GM10248 (cell line): ENCODE results near the gene FAM3A.

ENCODE experiments used
- CTCF ChIA-PET: fragments of 300-600 bp; sonication (Branson Sonifier 250); formaldehyde crosslinking; extraction: SDS; loops from one replicate; lab custom pipeline; 2021; ENCODE audit warnings: antibody characterized with exemption; lab: Yijun Ruan, JAX
- POLR2A ChIA-PET: fragments of 350-650 bp; sonication (Branson Sonifier 250); formaldehyde crosslinking; extraction: SDS; loops from one replicate; lab custom pipeline; 2020; ENCODE audit warnings: antibody characterized with exemption; lab: Yijun Ruan, JAX
- DNase-seq: peaks from one replicate; pipeline ENCODE4 v3.0.0; 2012; ENCODE audit errors: extremely low spot score
- TF ChIP-seq, protein P1 (sequence below): IDR thresholded peaks from 2 replicates; pipeline ENCODE4 v1.5.1; 2012; ENCODE audit warnings: mild to moderate bottlenecking, low read depth; ENCODE audit errors: extremely low read depth, missing control alignments, control extremely low read depth

The FAM3A gene

DNA sequence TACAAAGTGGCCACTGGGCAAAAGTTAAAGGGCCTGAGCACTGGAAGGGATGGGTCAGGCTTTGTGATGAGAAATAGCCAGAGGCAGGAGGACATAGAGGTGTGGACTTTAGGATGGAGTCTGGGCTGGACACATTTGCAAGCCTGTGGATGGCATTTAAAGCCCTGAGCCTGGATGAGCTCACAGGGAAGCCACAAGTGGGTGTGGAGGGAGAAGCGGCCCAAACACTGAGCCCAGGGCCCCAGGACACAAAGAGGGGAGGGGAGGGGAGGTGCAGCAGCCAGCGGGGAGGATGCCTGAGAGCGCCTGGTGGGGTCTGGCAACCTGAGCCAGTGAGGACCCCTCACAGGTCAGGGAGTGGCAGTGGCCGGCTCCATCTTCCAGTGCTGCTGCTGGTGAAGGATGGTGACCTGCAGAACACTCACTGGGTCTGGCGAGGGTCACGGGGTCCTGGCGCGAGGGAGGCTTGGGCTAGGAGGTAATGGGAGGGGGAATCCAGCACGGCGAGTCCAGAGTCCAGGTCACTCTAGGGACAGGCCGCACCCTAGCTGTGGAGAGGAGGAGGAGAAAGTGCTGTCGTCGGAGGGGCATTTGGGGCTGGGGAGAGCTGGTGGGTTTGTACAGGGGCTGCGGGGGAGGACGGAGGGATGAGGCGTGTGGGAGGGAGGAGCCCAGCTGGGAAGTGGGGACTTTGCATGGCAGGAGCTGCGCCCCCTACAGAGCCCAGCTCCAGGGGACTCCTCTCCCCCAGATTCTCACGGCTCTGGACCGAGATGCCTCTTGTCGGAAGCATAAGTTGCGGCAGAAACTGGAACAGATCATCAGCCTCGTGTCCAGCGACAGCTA is 44.0 kb downstream of the FAM3A start:
- ChIA-PET CTCF (no interaction called here), POLR2A (no interaction called here)
- no peak for DNase-seq
- TF ChIP-seq, protein P1, sequence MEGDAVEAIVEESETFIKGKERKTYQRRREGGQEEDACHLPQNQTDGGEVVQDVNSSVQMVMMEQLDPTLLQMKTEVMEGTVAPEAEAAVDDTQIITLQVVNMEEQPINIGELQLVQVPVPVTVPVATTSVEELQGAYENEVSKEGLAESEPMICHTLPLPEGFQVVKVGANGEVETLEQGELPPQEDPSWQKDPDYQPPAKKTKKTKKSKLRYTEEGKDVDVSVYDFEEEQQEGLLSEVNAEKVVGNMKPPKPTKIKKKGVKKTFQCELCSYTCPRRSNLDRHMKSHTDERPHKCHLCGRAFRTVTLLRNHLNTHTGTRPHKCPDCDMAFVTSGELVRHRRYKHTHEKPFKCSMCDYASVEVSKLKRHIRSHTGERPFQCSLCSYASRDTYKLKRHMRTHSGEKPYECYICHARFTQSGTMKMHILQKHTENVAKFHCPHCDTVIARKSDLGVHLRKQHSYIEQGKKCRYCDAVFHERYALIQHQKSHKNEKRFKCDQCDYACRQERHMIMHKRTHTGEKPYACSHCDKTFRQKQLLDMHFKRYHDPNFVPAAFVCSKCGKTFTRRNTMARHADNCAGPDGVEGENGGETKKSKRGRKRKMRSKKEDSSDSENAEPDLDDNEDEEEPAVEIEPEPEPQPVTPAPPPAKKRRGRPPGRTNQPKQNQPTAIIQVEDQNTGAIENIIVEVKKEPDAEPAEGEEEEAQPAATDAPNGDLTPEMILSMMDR: no peak

DNA sequence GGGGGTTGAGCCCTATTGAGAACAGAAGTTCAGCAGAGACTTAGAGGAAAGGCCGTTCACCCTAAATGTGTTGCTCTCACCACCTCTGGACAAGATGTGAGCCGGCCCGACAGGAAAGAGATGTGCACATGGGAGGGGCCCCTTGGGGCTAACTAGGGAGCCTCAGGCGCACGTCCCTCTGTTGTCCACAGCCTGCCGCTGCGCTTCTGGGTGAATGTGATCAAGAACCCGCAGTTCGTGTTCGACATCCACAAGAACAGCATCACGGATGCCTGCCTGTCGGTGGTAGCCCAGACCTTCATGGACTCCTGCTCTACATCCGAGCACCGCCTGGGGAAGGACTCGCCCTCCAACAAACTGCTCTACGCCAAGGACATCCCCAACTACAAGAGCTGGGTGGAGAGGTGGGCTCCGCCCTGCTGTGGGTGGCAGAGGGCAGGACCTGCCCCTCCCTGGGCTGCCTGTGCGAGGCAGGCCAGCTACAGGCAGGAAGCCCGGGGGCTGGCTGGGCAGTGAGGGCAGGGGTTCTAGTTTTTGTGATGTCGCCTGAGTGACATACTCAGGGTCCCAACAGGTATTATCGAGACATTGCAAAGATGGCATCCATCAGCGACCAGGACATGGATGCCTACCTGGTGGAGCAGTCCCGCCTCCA is 45.0 kb downstream of the FAM3A start:
- DNase-seq: no peak
- TF ChIP-seq, protein P1: no peak
- POLR2A ChIA-PET: interaction anchor here (0.6 kb wide), 1 partner anchor 581 kb away, joined by 3 read pairs; no protein-coding TSS in a partner anchor
- CTCF ChIA-PET: no interaction called here

DNA sequence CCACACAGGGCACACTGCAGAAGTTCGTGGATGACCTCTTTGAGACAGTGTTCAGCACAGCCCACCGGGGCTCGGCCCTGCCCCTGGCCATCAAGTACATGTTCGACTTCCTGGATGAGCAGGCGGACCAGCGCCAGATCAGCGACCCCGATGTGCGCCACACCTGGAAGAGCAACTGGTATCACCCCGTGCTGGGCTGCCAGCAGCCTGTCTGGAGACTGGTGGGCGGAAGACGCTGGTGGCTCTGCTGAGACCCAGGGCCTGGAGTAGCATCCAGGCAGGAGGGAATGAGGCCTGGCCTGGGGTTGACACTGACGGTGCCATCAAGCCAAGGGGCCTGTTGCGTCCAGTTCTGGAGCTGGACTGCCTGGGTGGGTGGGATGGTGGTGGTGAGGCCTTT is 45.6 kb downstream of the FAM3A start:
- TF ChIP-seq, protein P1: no peak
- ChIA-PET POLR2A (interaction anchor here (0.6 kb wide), 1 partner anchor 580 kb away, joined by 3 read pairs; no protein-coding TSS in a partner anchor), CTCF (no interaction called here)
- DNase-seq: no peak

DNA sequence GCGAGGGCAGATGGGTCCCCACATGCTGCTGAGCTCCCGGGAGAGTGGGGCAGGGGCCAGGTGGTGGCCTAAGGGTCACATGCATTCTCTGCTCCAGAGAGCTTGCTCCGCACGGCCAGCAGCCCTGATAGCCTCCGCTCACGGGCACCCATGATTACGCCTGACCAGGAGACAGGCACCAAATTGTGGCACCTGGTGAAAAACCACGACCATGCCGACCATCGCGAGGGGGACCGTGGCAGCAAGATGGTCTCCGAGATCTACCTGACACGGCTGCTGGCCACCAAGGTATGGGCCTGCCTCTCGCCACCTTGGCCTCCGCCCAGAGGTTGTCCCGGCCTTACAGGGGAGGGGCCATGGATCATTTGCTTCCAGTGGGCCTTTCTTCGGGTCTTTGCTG is 46.2 kb downstream of the FAM3A start:
- TF ChIP-seq, protein P1: no peak
- POLR2A ChIA-PET: no interaction called here
- CTCF ChIA-PET: no interaction called here
- no peak for DNase-seq

DNA sequence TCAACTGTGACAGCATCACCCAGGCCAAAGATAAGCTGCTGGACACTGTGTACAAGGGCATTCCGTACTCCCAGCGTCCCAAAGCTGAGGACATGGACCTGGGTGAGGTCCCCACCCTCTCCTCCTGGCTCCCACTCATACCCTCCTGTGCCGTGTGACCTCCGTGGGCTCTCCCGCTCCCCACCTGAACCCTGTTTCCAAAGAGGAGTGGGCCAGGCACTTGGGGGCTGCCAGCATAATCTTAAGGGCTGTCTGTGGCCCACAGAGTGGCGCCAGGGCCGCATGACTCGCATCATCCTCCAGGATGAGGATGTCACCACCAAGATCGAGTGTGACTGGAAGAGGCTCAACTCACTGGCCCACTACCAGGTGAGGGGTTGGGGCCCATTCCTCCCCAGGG is 46.9 kb downstream of the FAM3A start:
- POLR2A ChIA-PET: no interaction called here
- CTCF ChIA-PET: no interaction called here
- TF ChIP-seq, protein P1: no peak
- DNase-seq: no peak

DNA sequence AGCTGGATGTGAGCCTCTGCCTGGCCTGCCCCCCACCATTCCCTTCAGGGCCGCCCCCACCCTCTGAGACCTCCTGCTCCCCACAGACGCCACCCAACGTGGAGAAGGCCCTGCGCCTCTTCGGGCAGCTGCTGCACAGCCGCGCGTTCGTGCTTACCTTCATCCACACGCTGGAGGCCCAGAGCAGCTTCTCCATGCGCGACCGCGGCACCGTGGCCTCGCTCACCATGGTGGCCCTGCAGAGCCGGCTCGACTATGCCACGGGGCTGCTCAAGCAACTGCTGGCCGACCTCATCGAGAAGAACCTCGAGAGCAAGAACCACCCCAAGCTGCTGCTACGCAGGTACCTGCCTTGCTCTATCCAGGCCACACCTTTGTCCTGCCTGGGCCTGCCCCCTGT is 47.8 kb downstream of the FAM3A start:
- TF ChIP-seq, protein P1: no peak
- no peak for DNase-seq
- CTCF ChIA-PET: interaction anchor here (1.5 kb wide), 1 partner anchor 28 kb away, joined by 4 read pairs; no protein-coding TSS in a partner anchor
- POLR2A ChIA-PET: no interaction called here
